NCI-H2196 (cell line): ENCODE data around the gene TBC1D2B.
A peak's percentile ranks its signal among the peaks of the same experiment; 100 is the strongest.

Experiments used
- DNase-seq: peaks from one replicate; lab custom pipeline; 2025; ENCODE audit not compliant: unreplicated experiment; lab: John Stamatoyannopoulos, UW

Gene TBC1D2B

DNA sequence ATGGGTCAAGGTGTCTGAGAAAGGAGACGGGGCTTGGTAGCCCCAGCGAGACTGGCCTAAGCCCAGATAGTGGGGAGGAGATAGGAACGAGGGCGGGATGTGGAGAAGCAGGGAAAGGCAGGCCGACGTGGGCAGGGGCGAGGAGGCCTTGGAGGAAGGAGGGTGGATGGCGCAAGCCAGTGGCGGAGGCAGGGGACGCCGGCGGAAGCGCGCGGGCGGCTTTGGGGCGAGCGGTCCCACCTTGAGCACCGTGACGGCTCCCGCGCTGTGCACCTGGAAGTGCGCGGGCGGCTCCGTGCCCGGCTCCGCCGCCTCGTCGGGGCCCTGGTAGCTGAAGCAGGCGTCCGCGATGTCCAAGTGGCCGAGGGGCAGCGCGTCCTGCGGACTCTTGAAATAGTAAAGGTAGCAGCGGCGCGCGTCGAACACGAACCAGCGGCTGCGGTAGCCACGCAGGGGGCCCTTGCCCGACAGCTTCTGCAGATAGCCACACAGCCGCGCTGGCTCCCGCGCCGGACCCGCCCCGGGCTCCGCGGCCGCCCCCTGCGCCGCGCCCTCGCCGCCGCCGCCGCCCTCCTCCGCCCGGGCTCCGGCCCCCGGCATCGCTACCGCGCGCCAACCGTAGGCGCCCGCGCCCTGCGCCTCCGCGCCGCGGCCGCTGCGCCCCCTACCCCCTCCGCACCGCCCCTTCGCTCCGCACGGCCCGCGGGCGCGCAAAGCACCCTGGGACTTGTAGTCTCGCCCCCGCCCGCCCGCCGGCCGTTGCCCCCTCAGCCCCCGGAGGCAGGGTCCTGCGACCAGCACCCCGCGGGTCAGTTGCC, at the start of gene TBC1D2B:
TSS of gene TBC1D2B (minus strand) at position 659 of the 818 bp plus-strand sequence. CDS start at position 600, 59 bp downstream.
- peak; percentile 33 for DNase-seq

DNA sequence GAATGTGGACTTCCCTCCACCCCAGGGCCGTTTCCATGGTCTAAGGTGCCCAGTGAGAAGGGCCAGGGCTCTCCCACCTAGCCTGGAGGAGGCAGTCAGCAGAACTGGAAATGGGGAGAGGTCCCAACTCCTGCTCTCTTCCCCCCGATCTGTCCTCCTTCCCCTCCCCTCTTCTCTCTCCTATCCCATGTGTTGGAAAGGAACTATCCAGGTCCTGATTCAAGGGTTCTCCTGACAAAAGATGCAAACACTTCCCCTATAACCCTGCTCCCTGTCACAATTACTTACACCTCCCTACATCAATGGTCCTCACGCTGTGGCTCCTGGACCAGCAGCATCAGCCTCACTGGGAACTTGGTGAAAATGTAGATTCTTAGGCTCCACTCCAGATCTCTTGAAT, 47.8 kb upstream of the TBC1D2B start:
- DNase-seq = no peak

DNA sequence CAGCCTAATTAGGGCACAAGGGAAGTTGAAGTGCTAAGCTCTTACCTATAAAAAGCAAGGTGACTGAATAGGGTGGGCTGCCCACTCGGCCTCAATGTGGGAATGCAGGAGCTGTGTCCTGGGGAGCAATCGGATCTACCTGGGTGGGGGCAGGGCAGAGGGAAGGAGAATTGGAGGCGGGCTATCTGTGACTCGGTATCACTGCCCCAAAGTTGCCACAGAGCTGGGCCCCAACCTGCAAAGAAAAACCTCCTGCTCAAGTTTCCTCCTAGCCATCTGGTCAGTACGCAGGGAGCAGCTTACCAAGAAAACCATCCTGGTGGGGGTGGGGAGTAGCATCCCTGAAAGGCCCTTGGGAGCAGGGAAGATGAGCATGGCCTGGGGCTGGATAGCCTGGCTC, 43.0 kb upstream of the TBC1D2B start:
- no peak for DNase-seq

DNA sequence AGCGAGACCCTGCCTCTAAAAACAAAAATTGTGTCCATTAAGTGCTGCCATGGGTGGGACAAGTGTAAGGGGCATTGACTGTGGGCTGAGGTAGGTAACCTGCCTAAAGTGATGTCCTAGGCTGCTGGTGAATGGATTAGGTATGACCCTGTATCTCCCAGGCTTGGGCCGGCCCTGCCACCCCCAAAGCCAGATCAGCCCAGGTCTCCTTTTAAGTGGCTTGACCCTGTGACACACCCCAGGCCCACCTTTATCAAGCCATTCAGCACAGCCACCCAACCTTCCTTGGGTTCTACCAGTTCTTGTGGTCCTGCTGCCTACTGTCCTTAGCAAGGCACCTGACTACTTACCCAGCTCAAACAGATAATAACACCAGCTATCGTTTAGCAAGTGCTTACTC, 35.0 kb upstream of the TBC1D2B start:
- no peak for DNase-seq

DNA sequence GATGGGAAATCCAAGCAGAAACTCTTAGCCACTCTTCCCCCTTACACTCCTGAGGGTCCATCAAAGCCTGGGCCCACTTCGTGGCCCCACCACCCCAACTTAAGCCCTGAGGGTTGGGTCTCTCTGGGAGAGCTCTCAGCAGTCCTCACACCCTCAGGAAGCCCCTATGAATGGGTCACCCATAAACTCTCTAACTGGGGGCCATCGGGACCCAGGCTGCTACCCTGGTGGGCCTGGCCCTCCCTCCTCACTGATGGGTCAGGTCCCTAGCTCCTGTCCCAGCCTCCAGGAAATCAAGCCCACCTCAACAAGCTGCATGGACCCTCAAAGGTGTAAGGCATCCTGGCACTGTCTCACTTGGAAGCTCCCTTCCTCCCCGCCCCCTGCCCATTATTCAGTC, 34.3 kb upstream of the TBC1D2B start:
- no peak for DNase-seq

DNA sequence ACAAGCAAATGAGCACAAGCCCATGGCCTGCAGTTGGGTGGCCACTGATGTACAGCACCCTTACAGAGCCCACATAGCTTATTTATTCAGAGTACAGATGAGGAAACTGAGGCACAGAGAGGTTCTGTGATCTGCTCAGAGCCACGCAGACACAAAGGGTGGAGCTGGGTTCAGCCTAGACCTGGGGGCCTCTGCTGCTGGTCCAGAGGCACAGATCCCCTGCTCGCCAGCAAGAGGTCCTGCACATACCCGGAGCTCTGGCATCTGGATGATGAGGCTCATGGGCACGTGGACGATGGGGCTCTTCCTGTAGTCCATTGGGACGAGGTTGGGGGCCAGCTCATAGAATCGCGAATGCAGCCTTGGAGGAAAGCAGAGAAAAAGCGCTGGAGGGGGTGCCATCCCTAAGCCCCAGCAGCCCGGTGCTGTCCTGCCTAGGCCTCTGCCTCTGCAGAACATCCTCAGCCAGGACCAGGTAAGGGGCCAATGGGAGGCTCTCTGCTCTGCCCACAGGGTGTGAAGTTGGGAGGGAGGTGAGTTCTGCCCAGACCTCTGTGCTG, 33.5 kb upstream of the TBC1D2B start:
- no peak for DNase-seq

DNA sequence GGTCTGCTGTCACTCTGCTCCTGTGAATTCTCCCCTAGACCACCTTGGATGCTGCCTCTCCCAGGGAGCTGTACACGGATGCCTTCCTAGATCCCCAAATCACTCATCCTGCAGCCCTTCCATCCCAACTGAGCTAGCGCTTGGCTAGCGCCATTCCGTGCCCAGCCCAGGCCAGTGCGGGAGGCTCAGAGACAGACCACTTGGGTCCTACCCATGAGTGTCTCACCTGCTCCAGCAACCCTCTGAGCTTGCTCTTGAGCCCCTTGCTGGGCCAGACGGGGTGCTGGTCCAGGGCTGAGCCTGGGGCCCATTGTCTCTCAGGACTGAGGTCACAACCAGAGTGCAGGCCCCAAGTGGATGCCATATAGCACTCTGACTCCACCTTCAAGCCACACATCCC, 32.6 kb upstream of the TBC1D2B start:
- no peak for DNase-seq

DNA sequence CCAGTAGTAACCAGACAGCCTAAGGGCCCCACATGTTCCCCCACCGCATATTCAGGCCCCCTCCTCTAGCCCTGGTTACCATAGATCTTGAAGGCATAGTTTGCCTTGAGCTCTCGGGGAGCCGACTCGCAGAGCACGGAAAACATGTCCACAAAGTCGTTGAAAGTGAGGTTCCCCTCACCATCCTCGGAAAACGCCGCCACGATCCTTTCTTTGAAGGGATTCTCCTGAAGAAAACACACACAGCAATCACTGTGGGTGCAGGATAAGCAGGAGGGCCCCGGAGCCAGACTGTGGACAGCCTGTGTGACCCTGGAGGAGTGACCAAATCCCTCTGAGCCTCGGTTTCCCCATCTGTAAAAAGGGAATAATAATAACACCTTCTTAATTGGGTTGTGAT, 31.6 kb upstream of the TBC1D2B start:
- no peak for DNase-seq

DNA sequence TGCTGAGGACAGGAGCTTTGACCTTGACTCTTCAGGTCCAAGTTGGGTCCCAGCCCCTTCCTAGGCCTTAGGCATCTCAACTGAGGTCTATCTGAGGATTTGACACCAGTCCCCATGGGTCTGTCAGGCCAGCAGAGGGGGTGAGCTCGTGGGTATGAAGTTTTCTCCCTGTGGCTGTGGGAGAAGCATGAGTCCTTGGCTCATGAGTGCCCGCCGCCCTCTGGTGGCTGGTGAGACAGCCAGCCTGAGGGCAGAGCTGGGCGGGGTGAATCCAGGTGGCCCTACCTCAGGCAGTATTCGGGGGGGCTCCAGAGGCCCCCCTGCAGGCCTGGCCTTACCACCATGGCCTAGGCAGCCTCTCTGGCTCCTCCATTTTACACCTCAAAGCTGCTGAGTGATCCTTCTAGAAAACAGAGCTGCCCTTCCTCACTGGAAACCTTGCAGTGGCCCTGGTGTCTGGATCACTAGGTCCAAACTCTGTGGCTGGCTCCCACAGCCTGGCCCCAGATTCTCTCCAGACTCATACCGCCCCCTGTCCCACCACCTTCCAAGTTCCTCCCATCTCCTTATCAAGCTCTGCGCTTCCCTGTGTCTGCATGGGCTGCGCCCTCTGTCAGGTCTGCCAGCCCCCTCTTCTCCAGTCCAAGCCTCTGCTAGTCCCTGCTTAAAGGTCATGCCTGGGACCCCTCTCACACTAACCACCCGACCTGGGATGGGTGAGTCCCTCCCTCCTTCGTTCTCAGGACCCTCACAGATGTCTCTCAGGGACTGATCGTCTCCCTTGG, 31.0 kb upstream of the TBC1D2B start:
- DNase-seq = peak; percentile 65

DNA sequence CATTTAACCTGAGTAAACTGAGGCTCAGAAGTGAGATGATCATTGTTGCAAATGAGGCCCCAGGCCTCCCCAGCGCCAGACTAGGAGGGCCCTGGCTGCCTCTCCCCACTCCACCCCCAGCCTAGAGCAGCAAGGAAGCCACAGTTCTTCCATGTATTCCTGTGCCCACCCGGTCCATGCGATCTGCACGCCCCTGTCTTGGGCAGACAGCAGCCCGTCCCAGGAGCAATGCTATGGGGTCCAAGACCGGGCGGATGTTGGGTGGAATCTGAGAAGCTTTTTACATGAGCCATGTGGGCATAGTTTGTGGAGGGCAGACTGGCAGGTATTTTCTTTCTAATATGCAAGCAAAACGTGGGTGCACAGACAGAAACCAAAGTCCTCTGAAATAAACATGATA, 30.0 kb upstream of the TBC1D2B start:
- no peak for DNase-seq

DNA sequence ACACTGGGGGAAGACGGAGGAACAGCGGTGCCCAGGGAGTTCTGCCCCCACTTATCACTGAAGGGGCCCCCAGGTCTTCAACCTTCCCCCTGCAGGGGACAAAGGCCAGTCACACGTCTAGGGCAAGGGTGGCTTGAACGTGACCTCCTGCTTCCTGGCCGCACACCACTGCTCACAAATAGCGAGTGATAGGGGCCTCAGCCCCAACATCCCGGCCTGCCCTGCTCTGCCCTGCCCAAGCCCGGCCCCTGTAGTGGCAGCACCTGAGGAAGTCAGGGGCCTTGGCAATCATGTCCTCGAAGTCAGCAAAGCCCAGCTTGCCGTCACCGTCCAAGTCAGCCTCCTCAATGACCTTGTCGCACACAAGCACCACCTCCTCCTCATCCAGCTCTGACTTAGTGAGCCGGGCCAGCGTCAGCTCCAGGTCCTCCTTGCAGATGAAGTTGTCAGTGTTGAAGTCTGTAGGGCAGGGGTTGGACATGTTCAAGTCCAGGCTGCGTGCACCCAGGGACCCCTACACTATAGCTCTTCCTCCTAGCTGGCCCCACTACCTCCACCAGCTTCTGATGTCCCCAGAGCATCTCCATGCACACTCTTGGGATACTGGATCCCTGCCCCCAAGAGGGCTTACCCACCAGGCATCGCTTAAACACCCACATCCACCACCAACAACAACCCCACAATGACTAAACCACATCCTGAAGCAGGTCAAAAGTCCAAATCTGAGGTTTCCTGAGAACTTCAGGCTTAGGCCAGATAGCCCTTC, 28.1 kb upstream of the TBC1D2B start:
- DNase-seq = no peak

DNA sequence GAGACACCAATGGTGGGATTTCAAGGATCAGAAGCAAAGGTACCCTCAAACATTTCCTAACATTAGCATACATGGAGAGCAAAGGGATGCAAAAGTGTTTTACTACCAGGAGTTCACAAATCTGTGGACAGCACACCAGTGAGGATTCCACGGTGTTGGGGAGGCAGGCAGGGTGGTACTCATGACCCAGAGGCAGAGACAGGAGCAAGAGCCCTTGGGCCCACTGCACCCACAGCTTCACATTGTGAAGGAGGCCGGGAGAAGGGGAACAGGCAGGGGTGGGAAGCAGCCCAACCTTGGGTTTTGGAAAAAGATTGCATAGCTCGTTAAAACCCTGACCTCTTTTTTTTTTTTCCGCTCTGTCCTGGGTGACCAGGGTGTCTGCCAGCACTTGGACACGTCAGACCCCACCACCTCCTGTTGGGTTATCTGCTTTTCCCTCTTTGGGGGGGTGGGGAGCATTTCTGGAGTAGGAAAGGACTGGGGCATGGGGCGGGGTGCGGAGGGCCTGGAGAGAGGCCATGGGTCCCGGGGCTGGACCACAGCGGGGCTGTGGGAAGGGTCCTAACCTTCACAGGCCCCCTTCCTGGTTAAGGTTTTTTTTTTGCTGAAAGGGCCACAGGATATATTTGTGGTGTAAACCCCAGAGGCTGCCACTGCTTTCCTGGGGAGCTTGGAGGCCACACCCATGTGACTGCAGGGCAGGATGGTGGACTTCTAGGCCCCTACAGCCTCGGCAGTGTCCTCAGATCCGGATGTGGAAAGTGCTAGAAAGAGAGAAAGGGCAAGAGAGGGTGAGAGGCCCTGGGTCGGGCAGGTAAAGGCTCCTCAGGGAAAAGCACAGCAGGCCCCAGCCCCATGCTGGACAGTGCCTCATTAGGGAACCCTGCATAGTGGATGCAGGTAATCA, 27.3 kb upstream of the TBC1D2B start:
- no peak for DNase-seq

DNA sequence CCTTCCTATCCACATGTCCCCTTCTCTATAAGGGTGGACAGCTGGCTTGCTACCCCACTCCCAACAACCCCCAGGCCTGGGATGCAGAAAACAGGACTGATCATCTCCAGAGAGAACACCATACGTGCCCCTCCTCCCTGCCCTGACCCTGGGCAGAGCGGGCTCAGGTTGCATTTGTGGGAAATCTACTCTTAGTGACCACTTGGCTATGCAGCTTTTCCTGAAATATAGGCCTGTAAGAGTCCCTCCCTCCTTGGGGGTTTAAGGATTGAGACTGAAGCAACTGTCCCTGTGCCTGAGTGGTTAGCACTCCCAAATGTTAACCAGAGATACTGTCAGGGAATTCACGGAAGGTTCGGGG, 26.6 kb upstream of the TBC1D2B start:
- no peak for DNase-seq

DNA sequence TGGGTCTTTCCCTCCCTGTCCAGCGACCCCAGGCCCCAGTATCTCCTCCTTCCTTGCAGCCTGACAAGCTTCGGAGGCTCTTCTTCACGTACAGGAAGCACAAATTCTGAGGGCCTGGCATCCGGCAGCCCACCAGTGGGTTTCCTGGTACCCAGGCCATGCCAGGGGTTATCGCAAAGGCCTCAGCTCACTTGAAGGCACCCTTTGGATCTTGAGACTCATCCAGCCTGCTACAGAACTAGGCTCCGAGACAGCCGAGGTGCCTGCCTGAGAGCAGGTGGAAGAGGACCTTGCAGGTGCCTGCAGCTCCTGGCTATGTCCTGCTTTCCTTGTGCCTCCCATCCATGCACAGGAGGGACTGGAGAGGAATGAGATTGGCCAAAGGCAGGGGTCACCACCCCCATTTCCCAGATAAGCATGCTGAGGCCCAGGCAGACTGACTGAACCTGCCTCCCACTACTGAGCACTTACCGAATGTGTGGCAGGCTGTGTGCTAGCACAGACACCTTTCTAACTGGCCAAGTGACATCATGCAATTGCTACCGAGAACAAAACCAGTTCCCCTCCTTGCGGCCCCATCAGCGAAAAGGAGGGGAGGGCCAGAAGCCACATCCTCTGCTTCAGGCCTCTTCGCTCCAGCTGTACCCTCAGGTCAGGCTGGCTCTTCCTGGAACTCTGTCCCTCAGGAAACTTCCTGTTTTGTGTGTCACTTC, 26.1 kb upstream of the TBC1D2B start:
- no peak for DNase-seq

DNA sequence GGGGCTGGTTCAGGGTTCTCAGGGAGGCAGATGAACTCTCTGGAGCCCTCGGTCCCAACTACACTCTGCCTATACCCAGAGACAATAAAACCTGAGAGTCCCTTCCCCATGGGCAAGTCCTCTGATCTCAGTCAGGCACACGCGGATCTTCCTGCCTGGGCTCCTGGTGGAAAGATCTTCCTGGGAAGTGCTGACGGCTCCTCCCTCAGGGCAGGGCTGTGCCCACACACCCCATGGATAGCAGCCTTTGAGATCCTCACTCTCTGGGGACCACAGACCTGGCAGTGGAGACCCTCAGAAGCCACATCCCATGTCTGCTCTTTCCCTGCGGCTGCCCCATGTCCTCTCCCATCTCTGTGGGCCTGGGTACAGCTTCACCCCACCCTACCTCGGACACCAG, 25.2 kb upstream of the TBC1D2B start:
- DNase-seq = no peak

DNA sequence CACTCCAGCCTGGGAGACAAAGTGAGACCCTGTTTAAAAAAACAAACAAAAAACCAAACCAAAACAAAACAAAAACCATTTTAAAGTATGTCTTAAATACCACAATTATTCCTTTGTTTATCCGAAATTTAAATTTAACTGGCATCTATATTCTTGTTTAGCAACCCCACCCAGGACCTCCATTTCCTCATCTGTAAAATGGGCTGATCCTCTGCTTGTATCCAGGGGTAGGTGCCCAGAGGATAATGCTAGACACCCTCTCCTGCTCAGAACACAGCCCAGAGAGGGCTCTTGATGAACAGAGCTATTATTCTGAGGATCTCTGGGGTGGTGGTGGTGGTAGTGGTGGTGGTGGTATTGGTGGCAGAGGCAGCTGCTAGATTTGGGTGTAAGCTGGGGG, 24.7 kb upstream of the TBC1D2B start:
- no peak for DNase-seq

DNA sequence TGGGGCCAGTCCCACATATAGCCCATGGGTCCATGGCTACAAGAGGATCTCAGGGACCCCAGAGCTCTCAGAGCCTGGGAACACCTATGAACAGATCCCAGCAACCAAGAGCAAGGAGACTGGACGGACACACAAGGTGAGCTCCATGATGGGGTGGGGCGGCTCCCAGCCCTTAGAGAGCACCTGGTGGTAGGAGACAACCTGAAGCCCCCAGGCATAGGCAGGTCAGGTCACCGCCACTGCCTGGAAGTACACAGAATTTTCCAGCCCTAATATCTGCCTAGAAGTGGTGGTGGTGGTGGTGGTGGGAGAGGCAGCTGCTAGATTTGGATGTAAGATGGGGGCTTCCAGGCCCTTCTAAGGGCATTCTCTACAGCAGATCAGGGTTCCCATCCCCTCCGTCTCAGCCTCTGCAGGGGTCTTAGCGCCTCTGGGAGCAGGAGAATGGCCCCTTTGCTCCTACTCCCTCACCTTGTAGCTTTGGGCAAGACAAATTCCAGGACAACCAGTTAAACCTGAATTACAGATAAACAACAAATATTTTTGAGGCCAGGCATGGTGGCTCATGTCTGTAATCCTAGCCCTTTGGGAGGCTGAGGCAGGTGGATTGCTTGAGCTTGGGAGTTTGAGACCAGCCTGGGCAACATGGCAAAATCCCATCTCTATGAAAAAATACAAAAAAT, 24.1 kb upstream of the TBC1D2B start:
- no peak for DNase-seq

DNA sequence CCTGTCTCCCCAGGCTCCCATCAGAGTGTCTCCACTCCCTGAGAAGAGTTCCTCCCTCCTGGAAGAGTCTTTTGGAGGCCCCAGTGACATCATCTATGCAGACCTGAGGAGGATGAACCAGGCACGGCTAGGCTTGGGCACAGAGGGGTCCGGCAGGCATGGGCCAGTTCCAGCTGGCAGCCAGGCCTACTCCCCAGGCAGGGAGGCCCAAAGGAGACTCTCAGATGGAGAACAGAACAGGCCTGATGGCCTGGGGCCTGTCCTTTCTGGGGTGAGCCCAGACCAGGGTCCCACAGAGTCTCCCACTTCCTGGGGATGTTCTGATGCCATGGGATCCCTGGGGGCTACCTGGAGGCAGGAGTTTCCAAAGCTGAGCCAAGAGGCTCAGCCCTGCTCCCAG, 23.4 kb upstream of the TBC1D2B start:
- DNase-seq = no peak

DNA sequence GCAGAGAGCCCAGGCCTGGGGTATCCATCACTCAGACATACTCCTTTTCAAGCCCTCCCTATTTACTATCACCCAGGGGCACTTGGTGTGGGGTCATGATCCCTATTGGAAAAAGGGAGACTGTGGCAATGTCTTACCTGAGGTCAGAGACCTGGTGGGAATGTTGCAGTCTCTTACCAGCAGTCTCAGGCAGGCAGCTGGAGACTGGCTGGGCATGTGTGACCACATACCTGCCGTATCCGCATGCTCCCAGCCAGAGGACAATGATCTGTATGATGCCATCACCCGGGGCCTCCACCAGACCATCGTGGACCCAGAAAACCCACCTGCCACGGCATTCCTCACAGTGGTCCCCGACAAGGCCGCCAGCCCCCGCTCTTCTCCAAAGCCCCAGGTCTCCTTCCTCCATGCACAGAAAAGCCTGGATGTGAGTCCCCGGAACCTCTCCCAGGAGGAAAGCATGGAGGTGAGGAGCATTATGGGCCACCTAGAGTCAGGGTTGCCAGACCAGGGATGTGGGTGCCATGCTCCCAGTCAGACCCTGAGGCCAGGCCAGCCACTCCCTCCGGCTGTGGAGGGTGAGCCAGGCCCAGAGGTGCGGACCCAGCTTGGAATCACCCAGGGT, 20.7 kb upstream of the TBC1D2B start:
- no peak for DNase-seq
